Measurements from ENCODE around the gene BTD.

- TF ChIP-seq, protein P1, sequence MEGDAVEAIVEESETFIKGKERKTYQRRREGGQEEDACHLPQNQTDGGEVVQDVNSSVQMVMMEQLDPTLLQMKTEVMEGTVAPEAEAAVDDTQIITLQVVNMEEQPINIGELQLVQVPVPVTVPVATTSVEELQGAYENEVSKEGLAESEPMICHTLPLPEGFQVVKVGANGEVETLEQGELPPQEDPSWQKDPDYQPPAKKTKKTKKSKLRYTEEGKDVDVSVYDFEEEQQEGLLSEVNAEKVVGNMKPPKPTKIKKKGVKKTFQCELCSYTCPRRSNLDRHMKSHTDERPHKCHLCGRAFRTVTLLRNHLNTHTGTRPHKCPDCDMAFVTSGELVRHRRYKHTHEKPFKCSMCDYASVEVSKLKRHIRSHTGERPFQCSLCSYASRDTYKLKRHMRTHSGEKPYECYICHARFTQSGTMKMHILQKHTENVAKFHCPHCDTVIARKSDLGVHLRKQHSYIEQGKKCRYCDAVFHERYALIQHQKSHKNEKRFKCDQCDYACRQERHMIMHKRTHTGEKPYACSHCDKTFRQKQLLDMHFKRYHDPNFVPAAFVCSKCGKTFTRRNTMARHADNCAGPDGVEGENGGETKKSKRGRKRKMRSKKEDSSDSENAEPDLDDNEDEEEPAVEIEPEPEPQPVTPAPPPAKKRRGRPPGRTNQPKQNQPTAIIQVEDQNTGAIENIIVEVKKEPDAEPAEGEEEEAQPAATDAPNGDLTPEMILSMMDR (conservative IDR thresholded peaks at IDR 0.05 in 1 of 2, IDR thresholded peaks at IDR 0.05 in 1 of 2; ENCODE audit: low read depth in 1 of 2, low read length in 2 of 2), result no peak
- TF ChIP-seq EZH2 (IDR thresholded peaks at IDR 0.05; ENCODE audit: low read length, missing control alignments), result no peak
Measured at GRCh38 chr3:15630646-15631350, 29.3 kb downstream of the BTD start.
